ENCODE measurements around the gene DIPK1C.

DNA sequence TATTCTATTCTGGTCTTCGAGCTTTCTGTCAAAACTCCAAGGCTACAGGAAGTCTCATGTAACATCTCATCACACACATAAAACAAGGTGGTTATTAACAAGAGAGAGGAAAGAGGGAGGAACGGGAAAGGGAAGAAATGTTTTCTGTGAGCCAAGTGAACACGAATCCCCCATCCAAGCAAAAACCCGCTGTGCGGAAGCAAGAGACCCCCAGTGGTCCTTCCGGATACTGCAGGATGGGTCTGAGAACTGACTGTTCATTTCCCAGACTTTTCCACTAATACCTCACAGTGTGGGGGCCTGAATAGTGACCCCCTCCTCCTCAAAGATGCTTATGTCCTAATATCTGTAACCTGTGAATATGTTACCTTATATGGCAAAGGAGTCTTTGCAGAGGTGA lies 19.0 kb upstream of the DIPK1C start:
- TF ChIP-seq, protein P1, sequence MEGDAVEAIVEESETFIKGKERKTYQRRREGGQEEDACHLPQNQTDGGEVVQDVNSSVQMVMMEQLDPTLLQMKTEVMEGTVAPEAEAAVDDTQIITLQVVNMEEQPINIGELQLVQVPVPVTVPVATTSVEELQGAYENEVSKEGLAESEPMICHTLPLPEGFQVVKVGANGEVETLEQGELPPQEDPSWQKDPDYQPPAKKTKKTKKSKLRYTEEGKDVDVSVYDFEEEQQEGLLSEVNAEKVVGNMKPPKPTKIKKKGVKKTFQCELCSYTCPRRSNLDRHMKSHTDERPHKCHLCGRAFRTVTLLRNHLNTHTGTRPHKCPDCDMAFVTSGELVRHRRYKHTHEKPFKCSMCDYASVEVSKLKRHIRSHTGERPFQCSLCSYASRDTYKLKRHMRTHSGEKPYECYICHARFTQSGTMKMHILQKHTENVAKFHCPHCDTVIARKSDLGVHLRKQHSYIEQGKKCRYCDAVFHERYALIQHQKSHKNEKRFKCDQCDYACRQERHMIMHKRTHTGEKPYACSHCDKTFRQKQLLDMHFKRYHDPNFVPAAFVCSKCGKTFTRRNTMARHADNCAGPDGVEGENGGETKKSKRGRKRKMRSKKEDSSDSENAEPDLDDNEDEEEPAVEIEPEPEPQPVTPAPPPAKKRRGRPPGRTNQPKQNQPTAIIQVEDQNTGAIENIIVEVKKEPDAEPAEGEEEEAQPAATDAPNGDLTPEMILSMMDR (IDR thresholded peaks at IDR 0.05; ENCODE audit: insufficient read depth, low read length, poor library complexity, severe bottlenecking): no peak
- TF ChIP-seq EZH2phosphoT487 (conservative IDR thresholded peaks at IDR 0.05; ENCODE audit: low read length): no peak

Data from SU-DHL-6 (cell line).